AG04449 (cell line): ENCODE results near the gene DIPK1A.

Source experiments
- CTCF ChIA-PET: fragments of 350-600 bp; formaldehyde crosslinking; extraction: SDS; loops from one replicate; lab custom pipeline; 2021; ENCODE audit warnings: antibody characterized with exemption; lab: Yijun Ruan, JAX
- POLR2A ChIA-PET: fragments of 400-600, 350-600 bp; formaldehyde crosslinking; extraction: SDS; loops from one replicate; lab custom pipeline; 2020; ENCODE audit warnings: antibody characterized with exemption, inconsistent platforms; lab: Yijun Ruan, JAX
- DNase-seq: peaks from one replicate; pipeline ENCODE4 v3.0.0-alpha.2; 2010; ENCODE audit warnings: low read depth, low spot score
- H3K4me3 ChIP-seq: 2 replicates; pipeline ENCODE4 v1.5.1; 2011; ENCODE audit warnings: low read depth, mild to moderate bottlenecking, control low read depth, low read length
- CTCF ChIP-seq: IDR thresholded peaks from one replicate; pipeline ENCODE4 v1.5.1; 2011; ENCODE audit warnings: mild to moderate bottlenecking, moderate library complexity, low read length, control low read depth, inconsistent platforms; ENCODE audit not compliant: insufficient read depth; ENCODE audit errors: missing control alignments

The DIPK1A gene

GRCh38 chr1:92855236-92855635 is 106.0 kb downstream of the DIPK1A start:
- ChIA-PET CTCF (interaction anchor here (0.7 to 13.5 kb wide), 13 partner anchors 13 to 207 kb away, joined by 3 to 493 read pairs (median 5); partner anchors contain the start of genes DIPK1A and RPL5), POLR2A (no interaction called here)
- H3K4me3 ChIP-seq, result no peak overlapping the region
- DNase-seq, result no peak
- TF ChIP-seq CTCF, result no peak

- ChIA-PET POLR2A (no interaction called here), CTCF (interaction anchor here (0.7 to 13.5 kb wide), 13 partner anchors 12 to 208 kb away, joined by 3 to 493 read pairs (median 4); partner anchors contain the start of genes DIPK1A and RPL5)
- no peak for DNase-seq
- H3K4me3 ChIP-seq, result no peak overlapping the region
- TF ChIP-seq CTCF, result no peak
Measured at GRCh38 chr1:92854101-92854785, 107.0 kb downstream of the DIPK1A start.

GRCh38 chr1:92853299-92853698 is 108.0 kb downstream of the DIPK1A start:
- no peak for TF ChIP-seq CTCF
- no peak for DNase-seq
- POLR2A ChIA-PET, result no interaction called here
- CTCF ChIA-PET, result interaction anchor here (0.9 to 13.5 kb wide), 7 partner anchors 21 to 170 kb away, joined by 3 to 493 read pairs (median 4); partner anchors contain the start of gene DIPK1A
- H3K4me3 ChIP-seq, result no peak overlapping the region

GRCh38 chr1:92851729-92852128 is 109.5 kb downstream of the DIPK1A start:
- ChIA-PET CTCF (interaction anchor here (1.2 to 1.5 kb wide), 2 partner anchors 73 to 138 kb away, joined by 3 to 4 read pairs; no protein-coding TSS in a partner anchor), POLR2A (no interaction called here)
- DNase-seq, result no peak
- no peak for TF ChIP-seq CTCF
- no peak overlapping the region for H3K4me3 ChIP-seq

GRCh38 chr1:92850019-92850418 is 111.2 kb downstream of the DIPK1A start:
- H3K4me3 ChIP-seq, result no peak overlapping the region
- CTCF ChIA-PET, result interaction anchor here (1.2 to 4.3 kb wide), 4 partner anchors 9 to 144 kb away, joined by 3 to 25 read pairs (median 14); partner anchors contain the start of gene DIPK1A
- POLR2A ChIA-PET, result no interaction called here
- no peak for DNase-seq
- no peak for TF ChIP-seq CTCF

- H3K4me3 ChIP-seq, result no peak overlapping the region
- ChIA-PET POLR2A (interaction anchor here (0.8 kb wide), 1 partner anchor 16 kb away, joined by 3 read pairs; the partner anchor contains the start of gene RPL5), CTCF (interaction anchor here (0.9 to 4.3 kb wide), 4 partner anchors 11 to 146 kb away, joined by 3 to 25 read pairs (median 14); partner anchors contain the start of gene RPL5)
- no peak for TF ChIP-seq CTCF
- DNase-seq, result no peak
Measured at GRCh38 chr1:92848201-92848600, 113.1 kb downstream of the DIPK1A start.
